ENCODE data around the gene ANGPTL8. TPM values are rescaled to one million over a fixed set of nuclear protein-coding genes. Genes with fewer than 3 reads are reported as not detected.

Gene ANGPTL8
- total and polyA plus RNA-seq, 2 of the 13 experiments (the other 11 are each of a cell fraction or from before 2014, with no cell fraction given): 27.3 to 243 TPM

- TF ChIP-seq ATF7 (IDR thresholded peaks at IDR 0.05): peak; percentile 44; the same call in 1 of the 2 replicates
- peak; percentile 89; the same call in 1 of the 2 replicates for TF ChIP-seq ATF7 (CRISPR knock-in tag; IDR thresholded peaks at IDR 0.05)
- peak; percentile 74 for TF ChIP-seq MIXL1 (CRISPR knock-in tag; IDR thresholded peaks at IDR 0.05)
- TF ChIP-seq NR1H2 (CRISPR knock-in tag; IDR thresholded peaks at IDR 0.05; ENCODE audit: borderline replicate concordance, low read depth): peak; percentile 7; the same call in 1 of the 2 replicates
- TF ChIP-seq KLF12 (CRISPR knock-in tag; IDR thresholded peaks at IDR 0.05; ENCODE audit: borderline replicate concordance): no peak; the same call in none of the 2 replicates
- TF ChIP-seq ZFAT (CRISPR knock-in tag; conservative IDR thresholded peaks at IDR 0.05): no peak; the same call in 1 of the 2 replicates
- TF ChIP-seq ZNF816 (CRISPR knock-in tag; IDR thresholded peaks at IDR 0.05; ENCODE audit: borderline replicate concordance): peak; percentile 80; the same call in 1 of the 2 replicates
- TF ChIP-seq TFDP1 (CRISPR knock-in tag; IDR thresholded peaks at IDR 0.05; ENCODE audit: borderline replicate concordance): peak; percentile 76; the same call in 1 of the 2 replicates
- peak; percentile 8; the same call in 1 of the 2 replicates for TF ChIP-seq ZNF44 (CRISPR knock-in tag; IDR thresholded peaks at IDR 0.05)
- no peak for TF ChIP-seq ZNF83 (CRISPR knock-in tag; IDR thresholded peaks at IDR 0.05; ENCODE audit: borderline replicate concordance)
- peak; percentile 75; the same call in 1 of the 2 replicates for TF ChIP-seq BCL3 (CRISPR knock-in tag; IDR thresholded peaks at IDR 0.05)
- no peak for TF ChIP-seq HNRNPUL1 (IDR thresholded peaks at IDR 0.05; ENCODE audit: low read depth, low read length)
- peak; percentile 49; the same call in 1 of the 2 replicates for TF ChIP-seq ZNF484 (CRISPR knock-in tag; IDR thresholded peaks at IDR 0.05; ENCODE audit: borderline replicate concordance, low read depth)
- no peak for TF ChIP-seq CREB1 (IDR thresholded peaks at IDR 0.05)
- peak; percentile 38; the same call in 1 of the 2 replicates for TF ChIP-seq CREB1 (CRISPR knock-in tag; IDR thresholded peaks at IDR 0.05)
- TF ChIP-seq TERF1 (CRISPR knock-in tag; IDR thresholded peaks at IDR 0.05): 0 out of 2 replicates have a peak, but pooled peaks have one; percentile 65
- peak; percentile 66; the same call in 1 of the 2 replicates for TF ChIP-seq AKAP8 (CRISPR knock-in tag; IDR thresholded peaks at IDR 0.05)
- no peak for TF ChIP-seq SCMH1 (CRISPR knock-in tag; IDR thresholded peaks at IDR 0.05; ENCODE audit: borderline replicate concordance)
- TF ChIP-seq SATB2 (CRISPR knock-in tag; IDR thresholded peaks at IDR 0.05): no peak; the same call in 1 of the 2 replicates
- TF ChIP-seq ZNF629 (CRISPR knock-in tag; conservative IDR thresholded peaks at IDR 0.05): peak; percentile 38; the same call in 1 of the 2 replicates
- TF ChIP-seq ZNF510 (CRISPR knock-in tag; IDR thresholded peaks at IDR 0.05; ENCODE audit: low read depth): 0 out of 2 replicates have a peak, but pooled peaks have one; percentile 72
- TF ChIP-seq FOXA1 (IDR thresholded peaks at IDR 0.05): no peak
- peak; percentile 26 for TF ChIP-seq FOXA1 (CRISPR knock-in tag; IDR thresholded peaks at IDR 0.05)
- TF ChIP-seq NFE2 (CRISPR knock-in tag; IDR thresholded peaks at IDR 0.05): no peak
- no peak; the same call in 1 of the 2 replicates for TF ChIP-seq DMTF1 (CRISPR knock-in tag; IDR thresholded peaks at IDR 0.05)
- TF ChIP-seq ZC3H4 (CRISPR knock-in tag; IDR thresholded peaks at IDR 0.05; ENCODE audit: borderline replicate concordance): no peak
Measured at GRCh38 chr19:11239377-11240000, at the start of gene ANGPTL8 (continued).

All from HepG2 (cell line).